Liver (tissue), 9 donors: ENCODE data around the gene NTPCR. TPM values are rescaled to one million over a fixed set of nuclear protein-coding genes. Genes with fewer than 3 reads are reported as not detected.
A peak's percentile ranks its signal among the peaks of the same experiment; 100 is the strongest.

ENCODE experiments used
- DNase-seq: peaks from one replicate; pipeline ENCODE4 v3.0.0-alpha.2; 2017; ENCODE audit warnings: low spot score
- H3K27ac ChIP-seq, 2 donors: one replicate each; pipeline ENCODE4 v1.7.0; 2013; ENCODE audit warnings: inconsistent platforms in 2 of 2, low read length in 2 of 2, control low read depth in 1 of 2, low read depth in 1 of 2, mild to moderate bottlenecking in 1 of 2
- H3K27me3 ChIP-seq, 4 donors: one replicate each; pipeline versions ENCODE4 v1.6.1 to v1.7.0; 2013; ENCODE audit warnings: low read length in 3 of 4, inconsistent platforms in 1 of 4, mild to moderate bottlenecking in 1 of 4, moderate library complexity in 1 of 4; ENCODE audit not compliant: control insufficient read depth in 4 of 4, insufficient read depth in 4 of 4
- H3K36me3 ChIP-seq, 4 donors: one replicate each; pipeline versions ENCODE4 v1.6.1 to v1.7.0; 2013; ENCODE audit warnings: low read length in 3 of 4, mild to moderate bottlenecking in 3 of 4, low read depth in 1 of 4, moderate library complexity in 1 of 4; ENCODE audit not compliant: control insufficient read depth in 4 of 4, insufficient read depth in 3 of 4
- H3K4me1 ChIP-seq, 4 donors: one replicate each; pipeline versions ENCODE4 v1.6.1 to v1.7.0; 2013; ENCODE audit warnings: low read length in 3 of 4, mild to moderate bottlenecking in 3 of 4, moderate library complexity in 1 of 4; ENCODE audit not compliant: control insufficient read depth in 4 of 4, insufficient read depth in 4 of 4
- H3K4me3 ChIP-seq, 3 donors: one replicate each; pipeline versions ENCODE4 v1.6.1 to v1.7.0; 2013; ENCODE audit warnings: low read length in 3 of 3, control low read depth in 1 of 3, low read depth in 1 of 3, mild to moderate bottlenecking in 1 of 3
- H3K9ac ChIP-seq, 2 donors: one replicate each; pipeline ENCODE4 v1.7.0; 2013; ENCODE audit warnings: low read length in 2 of 2, mild to moderate bottlenecking in 2 of 2, moderate library complexity in 2 of 2, control low read depth in 1 of 2, low read depth in 1 of 2
- H3K9me3 ChIP-seq, 4 donors: one replicate each; pipeline versions ENCODE4 v1.6.1 to v1.7.0; 2013; ENCODE audit warnings: low read length in 3 of 4; ENCODE audit not compliant: control insufficient read depth in 4 of 4
- EGR1 ChIP-seq, 2 donors: IDR thresholded peaks; 2 replicates each; pipeline ENCODE4 v1.6.1; 2016 to 2018; ENCODE audit warnings: antibody characterized with exemption in 2 of 2, low read depth in 2 of 2
- FOXA1 ChIP-seq: IDR thresholded peaks from 2 replicates; pipeline ENCODE4 v1.6.1; 2016; ENCODE audit warnings: antibody characterized with exemption
- GABPA ChIP-seq, 2 donors: IDR thresholded peaks in 1 of 2; conservative IDR thresholded peaks in 1 of 2; 2 replicates each; pipeline ENCODE4 v1.6.1; 2016; ENCODE audit warnings: antibody characterized with exemption in 2 of 2, mild to moderate bottlenecking in 1 of 2, moderate library complexity in 1 of 2
- HNF4A ChIP-seq, 2 donors: conservative IDR thresholded peaks; 2 replicates each; pipeline ENCODE4 v1.6.1; 2016; ENCODE audit warnings: antibody characterized with exemption in 2 of 2, mild to moderate bottlenecking in 2 of 2
- HNF4G ChIP-seq: IDR thresholded peaks from 2 replicates; pipeline ENCODE4 v1.6.1; 2016; ENCODE audit warnings: antibody characterized with exemption
- JUND ChIP-seq, 2 donors: IDR thresholded peaks; 2 replicates each; pipeline ENCODE4 v1.6.1; 2016; ENCODE audit warnings: antibody characterized with exemption in 2 of 2
- RAD21 ChIP-seq, 2 donors: IDR thresholded peaks; 2 replicates each; pipeline ENCODE4 v1.6.1; 2016; ENCODE audit warnings: antibody characterized with exemption in 2 of 2, mild to moderate bottlenecking in 2 of 2
- RXRA ChIP-seq, 2 donors: IDR thresholded peaks; 2 replicates each; pipeline ENCODE4 v1.6.1; 2017 to 2018; ENCODE audit warnings: antibody characterized with exemption in 2 of 2, mild to moderate bottlenecking in 1 of 2
- TAF1 ChIP-seq: conservative IDR thresholded peaks from 2 replicates; pipeline ENCODE4 v1.6.1; 2016; ENCODE audit warnings: antibody characterized with exemption, mild to moderate bottlenecking
- WGBS: extraction: QIAGEN DNeasy Blood & Tissue Kit; methylation state at CpG from one replicate; pipeline ENCODE4 v1.1.7; 2013; 5-methylcytosine and 5-hydroxymethylcytosine counted together
- polyA plus RNA-seq, 2 donors: library from polyadenylated mRNA; stranded (reverse) in 1 of 2; unstranded in 1 of 2; fragments of 200-250 nt in 1 of 2; fragments of >200 nt in 1 of 2; fragmentation: Nextera tagmentation in 1 of 2; extraction: Ambion mirVana in 1 of 2; gene quantifications; one replicate each; pipeline versions ENCODE4 v1.2.1 to v1.2.3, GENCODE V29; 2013 to 2015
- total RNA-seq, 2 donors: library from RNA; depleted of rRNA; stranded (reverse); fragments of >200 nt; gene quantifications; one replicate each; pipeline ENCODE4 v1.2.3, GENCODE V29; 2014
- TF ChIP-seq, protein P1 (sequence below): IDR thresholded peaks from 2 replicates; pipeline ENCODE4 v1.6.1; 2016; ENCODE audit warnings: antibody characterized with exemption
- TF ChIP-seq, protein P2 (sequence below): IDR thresholded peaks from 2 replicates; pipeline ENCODE4 v1.6.1; 2016; ENCODE audit warnings: antibody characterized with exemption, mild to moderate bottlenecking
- TF ChIP-seq, protein P3 (sequence below): fragments of 150-350 bp; IDR thresholded peaks from 2 replicates; pipeline ENCODE4 v1.5.1; 2017; ENCODE audit warnings: improper control_type of control experiment, low read depth, low read length; ENCODE audit not compliant: missing input control
- TF ChIP-seq, protein P4 (sequence below): IDR thresholded peaks from 2 replicates; pipeline ENCODE4 v1.6.1; 2016; ENCODE audit warnings: antibody characterized with exemption
- donor health status: healthy.
- donor health status: healthy.
- donor health status: healthy.
- donor health status: healthy.
- donor health status: healthy.

NTPCR gene
- total and polyA plus RNA-seq, 4 donors = 7.2 to 37.2 (median 19.2) TPM

DNA sequence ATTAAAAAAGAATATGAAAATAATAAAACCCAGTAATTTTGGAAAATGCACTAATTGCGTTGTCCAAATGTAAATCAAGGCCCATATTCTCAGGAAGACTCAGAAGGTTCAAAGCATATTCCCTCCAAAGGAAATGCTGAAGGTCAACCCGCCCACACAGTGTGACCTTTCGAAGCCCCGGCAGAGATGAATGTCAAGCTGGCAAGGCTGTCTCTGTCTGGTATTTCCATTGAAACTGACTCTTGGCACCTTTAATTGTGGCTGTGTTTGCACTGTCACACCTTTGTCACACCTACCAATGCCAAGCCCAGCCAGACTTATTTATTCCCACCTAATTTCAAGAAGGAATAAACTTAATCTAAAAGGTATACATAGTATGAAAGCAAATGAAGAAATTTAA is 82.5 kb downstream of the NTPCR start:
- WGBS = 60% methylated on average over 4 of the region's 4 CpGs
- H3K36me3 ChIP-seq = no peaks in the 10 kb centered on the region
- H3K4me1 ChIP-seq = no peaks in the 10 kb centered on the region
- no peak overlapping the region for H3K9ac ChIP-seq
- no peak overlapping the region for H3K4me3 ChIP-seq
- DNase-seq = no peak
- H3K27me3 ChIP-seq = peaks cover 0 to 6% (median 0%) of the 10 kb centered on the region in 4 donors
- no peak overlapping the region for H3K27ac ChIP-seq
- H3K9me3 ChIP-seq = no peaks in the 10 kb centered on the region
- peak in 1 of 2 donors; percentile 7 for TF ChIP-seq HNF4A (conservative IDR thresholded peaks at IDR 0.05)
- no peak for TF ChIP-seq GABPA (IDR thresholded peaks at IDR 0.05 in 1 of 2, conservative IDR thresholded peaks at IDR 0.05 in 1 of 2)
- peak in 1 of 2 donors; percentile 64 for TF ChIP-seq EGR1 (IDR thresholded peaks at IDR 0.05; ENCODE audit: low read depth in 2 of 2)

DNA sequence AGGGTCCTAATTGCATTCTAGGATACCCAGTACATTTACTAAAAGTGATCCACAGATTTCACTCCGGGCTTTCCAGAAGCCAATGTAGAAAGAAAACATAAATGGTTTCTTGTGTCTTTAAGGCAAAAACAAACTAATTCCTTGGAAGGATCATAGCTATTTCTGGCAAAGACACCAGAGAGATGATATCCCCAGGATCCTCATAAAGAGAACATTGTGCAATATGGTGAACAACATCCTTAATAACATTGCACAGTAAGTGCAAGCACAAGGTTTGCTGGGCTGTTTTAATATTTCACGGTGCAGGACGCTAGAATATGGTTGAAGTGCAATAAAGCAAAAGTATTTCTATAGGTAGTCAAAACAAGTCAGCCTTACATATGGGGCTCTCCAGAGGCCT is 83.0 kb downstream of the NTPCR start:
- Histone ChIP-seq H3K9ac (no peak overlapping the region), H3K4me3 (no peak overlapping the region), H3K4me1 (no peaks in the 10 kb centered on the region), H3K27ac (no peak overlapping the region), H3K27me3 (peaks cover 0 to 6% (median 0%) of the 10 kb centered on the region in 4 donors), H3K36me3 (no peaks in the 10 kb centered on the region), H3K9me3 (no peaks in the 10 kb centered on the region)
- DNase-seq = no peak
- 96% methylated on average over 3 of the region's 3 CpGs for WGBS
- TF ChIP-seq, protein P1, sequence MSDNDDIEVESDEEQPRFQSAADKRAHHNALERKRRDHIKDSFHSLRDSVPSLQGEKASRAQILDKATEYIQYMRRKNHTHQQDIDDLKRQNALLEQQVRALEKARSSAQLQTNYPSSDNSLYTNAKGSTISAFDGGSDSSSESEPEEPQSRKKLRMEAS = no peak
- no peak for TF ChIP-seq RAD21 (IDR thresholded peaks at IDR 0.05)
- TF ChIP-seq, protein P2, sequence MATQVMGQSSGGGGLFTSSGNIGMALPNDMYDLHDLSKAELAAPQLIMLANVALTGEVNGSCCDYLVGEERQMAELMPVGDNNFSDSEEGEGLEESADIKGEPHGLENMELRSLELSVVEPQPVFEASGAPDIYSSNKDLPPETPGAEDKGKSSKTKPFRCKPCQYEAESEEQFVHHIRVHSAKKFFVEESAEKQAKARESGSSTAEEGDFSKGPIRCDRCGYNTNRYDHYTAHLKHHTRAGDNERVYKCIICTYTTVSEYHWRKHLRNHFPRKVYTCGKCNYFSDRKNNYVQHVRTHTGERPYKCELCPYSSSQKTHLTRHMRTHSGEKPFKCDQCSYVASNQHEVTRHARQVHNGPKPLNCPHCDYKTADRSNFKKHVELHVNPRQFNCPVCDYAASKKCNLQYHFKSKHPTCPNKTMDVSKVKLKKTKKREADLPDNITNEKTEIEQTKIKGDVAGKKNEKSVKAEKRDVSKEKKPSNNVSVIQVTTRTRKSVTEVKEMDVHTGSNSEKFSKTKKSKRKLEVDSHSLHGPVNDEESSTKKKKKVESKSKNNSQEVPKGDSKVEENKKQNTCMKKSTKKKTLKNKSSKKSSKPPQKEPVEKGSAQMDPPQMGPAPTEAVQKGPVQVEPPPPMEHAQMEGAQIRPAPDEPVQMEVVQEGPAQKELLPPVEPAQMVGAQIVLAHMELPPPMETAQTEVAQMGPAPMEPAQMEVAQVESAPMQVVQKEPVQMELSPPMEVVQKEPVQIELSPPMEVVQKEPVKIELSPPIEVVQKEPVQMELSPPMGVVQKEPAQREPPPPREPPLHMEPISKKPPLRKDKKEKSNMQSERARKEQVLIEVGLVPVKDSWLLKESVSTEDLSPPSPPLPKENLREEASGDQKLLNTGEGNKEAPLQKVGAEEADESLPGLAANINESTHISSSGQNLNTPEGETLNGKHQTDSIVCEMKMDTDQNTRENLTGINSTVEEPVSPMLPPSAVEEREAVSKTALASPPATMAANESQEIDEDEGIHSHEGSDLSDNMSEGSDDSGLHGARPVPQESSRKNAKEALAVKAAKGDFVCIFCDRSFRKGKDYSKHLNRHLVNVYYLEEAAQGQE = no peak
- TF ChIP-seq EGR1 (IDR thresholded peaks at IDR 0.05; ENCODE audit: low read depth in 2 of 2) = no peak
- TF ChIP-seq HNF4G = no peak
- TF ChIP-seq, protein P3, sequence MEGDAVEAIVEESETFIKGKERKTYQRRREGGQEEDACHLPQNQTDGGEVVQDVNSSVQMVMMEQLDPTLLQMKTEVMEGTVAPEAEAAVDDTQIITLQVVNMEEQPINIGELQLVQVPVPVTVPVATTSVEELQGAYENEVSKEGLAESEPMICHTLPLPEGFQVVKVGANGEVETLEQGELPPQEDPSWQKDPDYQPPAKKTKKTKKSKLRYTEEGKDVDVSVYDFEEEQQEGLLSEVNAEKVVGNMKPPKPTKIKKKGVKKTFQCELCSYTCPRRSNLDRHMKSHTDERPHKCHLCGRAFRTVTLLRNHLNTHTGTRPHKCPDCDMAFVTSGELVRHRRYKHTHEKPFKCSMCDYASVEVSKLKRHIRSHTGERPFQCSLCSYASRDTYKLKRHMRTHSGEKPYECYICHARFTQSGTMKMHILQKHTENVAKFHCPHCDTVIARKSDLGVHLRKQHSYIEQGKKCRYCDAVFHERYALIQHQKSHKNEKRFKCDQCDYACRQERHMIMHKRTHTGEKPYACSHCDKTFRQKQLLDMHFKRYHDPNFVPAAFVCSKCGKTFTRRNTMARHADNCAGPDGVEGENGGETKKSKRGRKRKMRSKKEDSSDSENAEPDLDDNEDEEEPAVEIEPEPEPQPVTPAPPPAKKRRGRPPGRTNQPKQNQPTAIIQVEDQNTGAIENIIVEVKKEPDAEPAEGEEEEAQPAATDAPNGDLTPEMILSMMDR = no peak
- TF ChIP-seq FOXA1 = no peak
- no peak for TF ChIP-seq TAF1
- no peak for TF ChIP-seq JUND (IDR thresholded peaks at IDR 0.05)
- no peak for TF ChIP-seq RXRA (IDR thresholded peaks at IDR 0.05)
- TF ChIP-seq, protein P4, sequence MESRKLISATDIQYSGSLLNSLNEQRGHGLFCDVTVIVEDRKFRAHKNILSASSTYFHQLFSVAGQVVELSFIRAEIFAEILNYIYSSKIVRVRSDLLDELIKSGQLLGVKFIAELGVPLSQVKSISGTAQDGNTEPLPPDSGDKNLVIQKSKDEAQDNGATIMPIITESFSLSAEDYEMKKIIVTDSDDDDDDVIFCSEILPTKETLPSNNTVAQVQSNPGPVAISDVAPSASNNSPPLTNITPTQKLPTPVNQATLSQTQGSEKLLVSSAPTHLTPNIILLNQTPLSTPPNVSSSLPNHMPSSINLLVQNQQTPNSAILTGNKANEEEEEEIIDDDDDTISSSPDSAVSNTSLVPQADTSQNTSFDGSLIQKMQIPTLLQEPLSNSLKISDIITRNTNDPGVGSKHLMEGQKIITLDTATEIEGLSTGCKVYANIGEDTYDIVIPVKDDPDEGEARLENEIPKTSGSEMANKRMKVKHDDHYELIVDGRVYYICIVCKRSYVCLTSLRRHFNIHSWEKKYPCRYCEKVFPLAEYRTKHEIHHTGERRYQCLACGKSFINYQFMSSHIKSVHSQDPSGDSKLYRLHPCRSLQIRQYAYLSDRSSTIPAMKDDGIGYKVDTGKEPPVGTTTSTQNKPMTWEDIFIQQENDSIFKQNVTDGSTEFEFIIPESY = no peak
- TF ChIP-seq HNF4A (conservative IDR thresholded peaks at IDR 0.05) = no peak

Other genes starting within 250 kb of the NTPCR start
- 1 to 10 TPM; 1.3 to 2.7 TPM for gene MAP10, start 145.2 kb upstream of the NTPCR start, total RNA-seq
- gene MAP10, start 145.2 kb upstream of the NTPCR start, polyA plus RNA-seq = 1 to 10 TPM in 1 of 2 donors, under 1 TPM in 1; 0.96 to 2.3 TPM